Breast epithelium (tissue), 3 donors: ENCODE data around the gene HMGXB3.

ENCODE experiments used
- POLR2A ChIP-seq: fragments of 450-650 bp; IDR thresholded peaks from one replicate; pipeline ENCODE4 v1.6.1; 2016; ENCODE audit warnings: antibody characterized with exemption, mild to moderate bottlenecking, moderate library complexity
- POLR2AphosphoS5 ChIP-seq, 3 donors: sonication (generic); formaldehyde crosslinking; IDR thresholded peaks; one replicate each; pipeline ENCODE4 v1.6.1; 2017; ENCODE audit warnings: antibody characterized with exemption in 3 of 3
- TF ChIP-seq, protein P1 (sequence below), 3 donors: fragments of 450-650 bp; IDR thresholded peaks; one replicate each; pipeline ENCODE4 v1.5.1; 2016 to 2017; ENCODE audit warnings: antibody characterized with exemption in 3 of 3, mild to moderate bottlenecking in 3 of 3, moderate library complexity in 3 of 3

DNA sequence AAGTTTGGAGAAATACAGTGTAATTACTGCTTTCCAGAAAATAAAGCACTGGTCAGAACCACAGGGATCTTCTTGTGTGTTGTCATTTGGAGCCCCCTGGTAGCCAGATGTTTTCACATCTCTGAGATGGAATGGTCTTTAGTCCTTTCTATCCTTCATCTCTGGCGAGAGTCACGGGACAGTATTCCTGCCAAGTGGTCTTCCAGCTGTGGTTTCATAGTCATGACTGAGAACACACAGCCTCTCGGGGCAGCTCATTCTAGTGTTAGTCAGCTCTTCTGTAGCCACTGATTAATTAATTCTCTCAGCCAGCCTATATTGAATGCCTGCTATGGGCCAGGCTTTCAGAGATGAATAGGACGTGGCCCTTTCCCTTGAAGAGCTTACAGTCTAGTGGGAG, 34.1 kb downstream of the HMGXB3 start:
- TF ChIP-seq POLR2AphosphoS5 (IDR thresholded peaks at IDR 0.05): no peak
- TF ChIP-seq, protein P1, sequence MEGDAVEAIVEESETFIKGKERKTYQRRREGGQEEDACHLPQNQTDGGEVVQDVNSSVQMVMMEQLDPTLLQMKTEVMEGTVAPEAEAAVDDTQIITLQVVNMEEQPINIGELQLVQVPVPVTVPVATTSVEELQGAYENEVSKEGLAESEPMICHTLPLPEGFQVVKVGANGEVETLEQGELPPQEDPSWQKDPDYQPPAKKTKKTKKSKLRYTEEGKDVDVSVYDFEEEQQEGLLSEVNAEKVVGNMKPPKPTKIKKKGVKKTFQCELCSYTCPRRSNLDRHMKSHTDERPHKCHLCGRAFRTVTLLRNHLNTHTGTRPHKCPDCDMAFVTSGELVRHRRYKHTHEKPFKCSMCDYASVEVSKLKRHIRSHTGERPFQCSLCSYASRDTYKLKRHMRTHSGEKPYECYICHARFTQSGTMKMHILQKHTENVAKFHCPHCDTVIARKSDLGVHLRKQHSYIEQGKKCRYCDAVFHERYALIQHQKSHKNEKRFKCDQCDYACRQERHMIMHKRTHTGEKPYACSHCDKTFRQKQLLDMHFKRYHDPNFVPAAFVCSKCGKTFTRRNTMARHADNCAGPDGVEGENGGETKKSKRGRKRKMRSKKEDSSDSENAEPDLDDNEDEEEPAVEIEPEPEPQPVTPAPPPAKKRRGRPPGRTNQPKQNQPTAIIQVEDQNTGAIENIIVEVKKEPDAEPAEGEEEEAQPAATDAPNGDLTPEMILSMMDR (IDR thresholded peaks at IDR 0.05): no peak
- no peak for TF ChIP-seq POLR2A
